ENCODE results near the gene TRPT1. TPM values are rescaled to one million over a fixed set of nuclear protein-coding genes. Genes with fewer than 3 reads are reported as not detected.

TRPT1 gene
- total RNA-seq, 1 donor from 2014 or later, result 27.8 TPM

GRCh38 chr11:64237484-64237951, 11.5 kb upstream of the TRPT1 start:
- peak in 1 of 2 donors; percentile 2 for ATAC-seq
- DNase-seq, result peak; percentile 88
- Histone ChIP-seq H3K9me3 (no peaks in the 10 kb centered on the region), H3K4me3 (peak overlapping the region; percentile 14), H3K4me1 (peaks cover 64% of the 10 kb centered on the region), H3K27ac (peak overlapping the region; percentile 99), H3K36me3 (peaks cover 23% of the 10 kb centered on the region), H3K27me3 (ENCODE audit: low read depth) (no peaks in the 10 kb centered on the region)
- no peak for TF ChIP-seq CTCF (IDR thresholded peaks at IDR 0.05)
- intact Hi-C loops (cut with DNase I), result no loop called here

GRCh38 chr11:64235437-64236161, 9.6 kb upstream of the TRPT1 start:
- DNase-seq (no peak), ATAC-seq (no peak)
- TF ChIP-seq CTCF (IDR thresholded peaks at IDR 0.05), result no peak
- Histone ChIP-seq H3K9me3 (no peaks in the 10 kb centered on the region), H3K4me1 (peaks cover 73% of the 10 kb centered on the region), H3K27me3 (ENCODE audit: low read depth) (no peaks in the 10 kb centered on the region), H3K4me3 (peak overlapping the region; percentile 76), H3K36me3 (peaks cover 23% of the 10 kb centered on the region), H3K27ac (peak overlapping the region; percentile 75)
- intact Hi-C loops (cut with DNase I), result no loop called here

- DNase-seq (no peak), ATAC-seq (peak; percentile 41 to 44)
- intact Hi-C loops (cut with DNase I), result no loop called here
- H3K27me3 ChIP-seq (ENCODE audit: low read depth), result no peaks in the 10 kb centered on the region
- peaks cover 69% of the 10 kb centered on the region for H3K4me1 ChIP-seq
- H3K4me3 ChIP-seq, result peak overlapping the region; percentile 76
- H3K27ac ChIP-seq, result peak overlapping the region; percentile 75
- no peak for TF ChIP-seq CTCF (IDR thresholded peaks at IDR 0.05)
- no peaks in the 10 kb centered on the region for H3K9me3 ChIP-seq
- peaks cover 23% of the 10 kb centered on the region for H3K36me3 ChIP-seq
Measured at GRCh38 chr11:64234647-64235379, 8.8 kb upstream of the TRPT1 start.

- peak; percentile 79 for DNase-seq
Measured at GRCh38 chr11:64233913-64234586, 8.1 kb upstream of the TRPT1 start, which contains the start of gene VEGFB. Gene VEGFB, plus strand, starts transcription at chr11:64234584. Its CDS starts 250 bp downstream, at chr11:64234834.

More at GRCh38 chr11:64233913-64234586, 8.1 kb upstream of the TRPT1 start, which contains the start of gene VEGFB:
- peaks cover 19% of the 10 kb centered on the region for H3K36me3 ChIP-seq
- ATAC-seq, result peak; percentile 68 to 73
- H3K27ac ChIP-seq, result peak within 1 kb of the TSS; percentile 75
- no peaks in the 10 kb centered on the region for H3K27me3 ChIP-seq (ENCODE audit: low read depth)
- peaks cover 69% of the 10 kb centered on the region for H3K4me1 ChIP-seq
- intact Hi-C loops (cut with DNase I), result no loop called here
- no peak for TF ChIP-seq CTCF (IDR thresholded peaks at IDR 0.05)
- peak within 1 kb of the TSS; percentile 76 for H3K4me3 ChIP-seq
- no peaks in the 10 kb centered on the region for H3K9me3 ChIP-seq

Data from lower lobe of right lung (tissue), 2 donors.